AG04449 (cell line): ENCODE results near the gene PSMD5.

Source experiments
- CTCF ChIA-PET: fragments of 350-600 bp; formaldehyde crosslinking; extraction: SDS; loops from one replicate; lab custom pipeline; 2021; ENCODE audit warnings: antibody characterized with exemption; lab: Yijun Ruan, JAX
- POLR2A ChIA-PET: fragments of 400-600, 350-600 bp; formaldehyde crosslinking; extraction: SDS; loops from one replicate; lab custom pipeline; 2020; ENCODE audit warnings: antibody characterized with exemption, inconsistent platforms; lab: Yijun Ruan, JAX
- DNase-seq: peaks from one replicate; pipeline ENCODE4 v3.0.0-alpha.2; 2010; ENCODE audit warnings: low read depth, low spot score
- H3K4me3 ChIP-seq: 2 replicates; pipeline ENCODE4 v1.5.1; 2011; ENCODE audit warnings: low read depth, mild to moderate bottlenecking, control low read depth, low read length
- CTCF ChIP-seq: IDR thresholded peaks from one replicate; pipeline ENCODE4 v1.5.1; 2011; ENCODE audit warnings: mild to moderate bottlenecking, moderate library complexity, low read length, control low read depth, inconsistent platforms; ENCODE audit not compliant: insufficient read depth; ENCODE audit errors: missing control alignments

The PSMD5 gene

GRCh38 chr9:120851449-120851848 lies 8.7 kb upstream of the PSMD5 start:
- H3K4me3 ChIP-seq: no peak overlapping the region
- no peak for TF ChIP-seq CTCF
- POLR2A ChIA-PET: interaction anchor here (0.7 kb wide), 1 partner anchor 39 kb away, joined by 3 read pairs; no protein-coding TSS in a partner anchor
- CTCF ChIA-PET: no interaction called here
- DNase-seq: no peak

- DNase-seq: no peak
- no peak for TF ChIP-seq CTCF
- no peak overlapping the region for H3K4me3 ChIP-seq
- CTCF ChIA-PET: no interaction called here
- POLR2A ChIA-PET: no interaction called here
These were observed 7.6 kb upstream of the PSMD5 start for GRCh38 chr9:120850315-120850714.

- no peak overlapping the region for H3K4me3 ChIP-seq
- ChIA-PET CTCF (interaction anchor here (1.0 kb wide), 1 partner anchor 214 kb away, joined by 3 read pairs; no protein-coding TSS in a partner anchor), POLR2A (no interaction called here)
- TF ChIP-seq CTCF: no peak
- no peak for DNase-seq
These were observed 4.2 kb upstream of the PSMD5 start for GRCh38 chr9:120846906-120847305.

- TF ChIP-seq CTCF: no peak
- ChIA-PET CTCF (interaction anchor here (1.0 kb wide), 1 partner anchor 214 kb away, joined by 3 read pairs; no protein-coding TSS in a partner anchor), POLR2A (no interaction called here)
- DNase-seq: no peak
- no peak overlapping the region for H3K4me3 ChIP-seq
These were observed 3.6 kb upstream of the PSMD5 start for GRCh38 chr9:120846251-120846889.

- CTCF ChIA-PET: interaction anchor here (1.2 kb wide), 2 partner anchors 91 to 94 kb away, joined by 3 read pairs; no protein-coding TSS in a partner anchor
- no peak overlapping the region for H3K4me3 ChIP-seq
- POLR2A ChIA-PET: no interaction called here
- DNase-seq: no peak
- TF ChIP-seq CTCF: no peak
These were observed 2.5 kb upstream of the PSMD5 start for GRCh38 chr9:120845255-120845654.

GRCh38 chr9:120841930-120842684 lies 615 bp downstream of the PSMD5 start:
- no peak for DNase-seq
- POLR2A ChIA-PET: interaction anchor here (0.8 to 1.4 kb wide), 2 partner anchors 49 to 95 kb away, joined by 3 to 7 read pairs; partner anchors contain the start of gene FBXW2
- peak overlapping the region; percentile 96 for H3K4me3 ChIP-seq
- CTCF ChIA-PET: interaction anchor here (1.0 to 1.6 kb wide), 2 partner anchors 9 to 27 kb away, joined by 3 to 4 read pairs; no protein-coding TSS in a partner anchor
- TF ChIP-seq CTCF: no peak
